Measurements from ENCODE around the gene LITAF.
"Not testable (repeated sequence)": the region's sequence is repeated elsewhere in the genome, so short reads cannot be mapped to it uniquely, and the experiment has no call there.

The LITAF gene

DNA sequence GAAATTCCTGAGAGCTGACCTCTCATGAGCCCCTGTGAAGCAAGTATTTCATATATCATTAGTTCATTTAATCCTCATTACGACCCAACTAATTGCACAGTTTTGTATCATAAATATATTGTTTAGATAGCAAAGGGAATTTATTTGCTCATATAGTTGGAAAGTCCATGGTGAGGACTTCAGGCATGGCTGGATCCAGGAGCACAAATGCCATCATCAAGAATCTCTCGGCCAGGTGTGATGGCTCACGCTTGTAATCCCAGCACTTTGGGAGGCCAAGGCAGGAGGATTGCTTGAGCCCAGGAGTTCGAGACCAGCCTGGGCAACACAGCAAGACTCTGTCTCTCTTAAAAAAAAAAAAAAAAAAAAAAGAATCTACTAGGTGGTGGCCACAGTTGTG lies 17.6 kb upstream of the LITAF start:
- H3K4me1 ChIP-seq (ENCODE audit: control insufficient read depth, insufficient read depth, low read length); H3K27me3 ChIP-seq (ENCODE audit: control insufficient read depth, insufficient read depth, low read length); H3K9ac ChIP-seq (ENCODE audit: low read length); H3K4me3 ChIP-seq (ENCODE audit: low read length); H3K27ac ChIP-seq (ENCODE audit: low read depth, low read length); H3K36me3 ChIP-seq (ENCODE audit: control insufficient read depth, insufficient read depth, low read length): not testable (repeated sequence)

- H3K4me3 ChIP-seq (ENCODE audit: low read length) = no peak overlapping the region
- H3K27me3 ChIP-seq (ENCODE audit: control insufficient read depth, insufficient read depth, low read length) = no peaks in the 10 kb centered on the region
- no peaks in the 10 kb centered on the region for H3K36me3 ChIP-seq (ENCODE audit: control insufficient read depth, insufficient read depth, low read length)
- H3K27ac ChIP-seq (ENCODE audit: low read depth, low read length) = peak overlapping the region; percentile 40
- no peaks in the 10 kb centered on the region for H3K4me1 ChIP-seq (ENCODE audit: control insufficient read depth, insufficient read depth, low read length)
- no peak overlapping the region for H3K9ac ChIP-seq (ENCODE audit: low read length)
Measured at GRCh38 chr16:11603331-11603750, 16.6 kb upstream of the LITAF start.

GRCh38 chr16:11602321-11602720 lies 15.6 kb upstream of the LITAF start:
- Histone ChIP-seq H3K27ac (ENCODE audit: low read depth, low read length) (no peak overlapping the region), H3K4me1 (ENCODE audit: control insufficient read depth, insufficient read depth, low read length) (no peaks in the 10 kb centered on the region), H3K27me3 (ENCODE audit: control insufficient read depth, insufficient read depth, low read length) (no peaks in the 10 kb centered on the region), H3K9ac (ENCODE audit: low read length) (no peak overlapping the region), H3K4me3 (ENCODE audit: low read length) (no peak overlapping the region), H3K36me3 (ENCODE audit: control insufficient read depth, insufficient read depth, low read length) (no peaks in the 10 kb centered on the region)

GRCh38 chr16:11601911-11602310 lies 15.2 kb upstream of the LITAF start:
- Histone ChIP-seq H3K27ac (ENCODE audit: low read depth, low read length) (no peak overlapping the region), H3K4me1 (ENCODE audit: control insufficient read depth, insufficient read depth, low read length) (no peaks in the 10 kb centered on the region), H3K9ac (ENCODE audit: low read length) (no peak overlapping the region)

GRCh38 chr16:11601425-11601824 lies 14.7 kb upstream of the LITAF start:
- no peaks in the 10 kb centered on the region for H3K27me3 ChIP-seq (ENCODE audit: control insufficient read depth, insufficient read depth, low read length)
- H3K9ac ChIP-seq (ENCODE audit: low read length) = no peak overlapping the region
- H3K4me1 ChIP-seq (ENCODE audit: control insufficient read depth, insufficient read depth, low read length) = no peaks in the 10 kb centered on the region
- no peaks in the 10 kb centered on the region for H3K36me3 ChIP-seq (ENCODE audit: control insufficient read depth, insufficient read depth, low read length)
- H3K4me3 ChIP-seq (ENCODE audit: low read length) = no peak overlapping the region
- H3K27ac ChIP-seq (ENCODE audit: low read depth, low read length) = no peak overlapping the region

More at GRCh38 chr16:11601911-11602310, 15.2 kb upstream of the LITAF start:
- no peaks in the 10 kb centered on the region for H3K36me3 ChIP-seq (ENCODE audit: control insufficient read depth, insufficient read depth, low read length)
- H3K4me3 ChIP-seq (ENCODE audit: low read length) = no peak overlapping the region
- H3K27me3 ChIP-seq (ENCODE audit: control insufficient read depth, insufficient read depth, low read length) = no peaks in the 10 kb centered on the region

GRCh38 chr16:11599579-11599978 lies 12.9 kb upstream of the LITAF start:
- Histone ChIP-seq H3K27ac (ENCODE audit: low read depth, low read length) (no peak overlapping the region), H3K27me3 (ENCODE audit: control insufficient read depth, insufficient read depth, low read length) (no peaks in the 10 kb centered on the region), H3K4me3 (ENCODE audit: low read length) (no peak overlapping the region)

GRCh38 chr16:11597235-11598095 lies 10.7 kb upstream of the LITAF start:
- Histone ChIP-seq H3K4me3 (ENCODE audit: low read length) (no peak overlapping the region), H3K27me3 (ENCODE audit: control insufficient read depth, insufficient read depth, low read length) (no peaks in the 10 kb centered on the region), H3K36me3 (ENCODE audit: control insufficient read depth, insufficient read depth, low read length) (no peaks in the 10 kb centered on the region), H3K4me1 (ENCODE audit: control insufficient read depth, insufficient read depth, low read length) (no peaks in the 10 kb centered on the region), H3K27ac (ENCODE audit: low read depth, low read length) (peak overlapping the region; percentile 0), H3K9ac (ENCODE audit: low read length) (no peak overlapping the region)

More at GRCh38 chr16:11599579-11599978, 12.9 kb upstream of the LITAF start:
- no peaks in the 10 kb centered on the region for H3K4me1 ChIP-seq (ENCODE audit: control insufficient read depth, insufficient read depth, low read length)
- no peaks in the 10 kb centered on the region for H3K36me3 ChIP-seq (ENCODE audit: control insufficient read depth, insufficient read depth, low read length)
- no peak overlapping the region for H3K9ac ChIP-seq (ENCODE audit: low read length)

DNA sequence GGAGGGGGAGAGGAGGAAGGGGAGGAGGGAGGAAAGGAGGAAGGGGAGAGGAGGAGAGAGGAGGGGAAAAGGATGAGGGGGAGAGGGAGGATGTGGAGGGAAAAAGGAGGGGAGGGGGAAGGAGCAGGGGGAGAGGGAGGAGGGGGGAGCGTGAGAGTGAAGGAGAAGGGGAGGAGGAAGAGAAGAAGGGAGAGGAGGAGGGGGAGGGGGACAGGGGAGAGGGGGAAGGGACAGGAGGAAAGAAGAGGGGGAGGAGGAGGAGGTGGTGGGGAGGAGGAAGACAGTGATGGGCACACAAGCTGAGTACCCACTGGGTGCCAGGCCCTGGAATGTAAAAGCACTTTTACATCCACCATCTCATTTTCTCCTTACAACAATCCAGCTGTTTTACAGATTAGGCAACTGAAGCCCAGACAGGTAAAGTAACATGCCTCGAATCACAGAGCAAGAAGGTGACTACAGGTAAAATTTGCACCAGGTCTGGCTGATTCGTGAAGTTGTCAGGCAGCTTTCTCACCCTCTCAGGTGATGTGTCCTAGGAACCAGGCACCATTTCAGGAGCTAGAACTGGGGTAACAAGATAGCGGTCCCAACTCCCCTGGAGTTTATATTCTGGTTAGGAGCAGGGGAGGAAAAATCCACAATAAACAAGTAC lies 10.0 kb upstream of the LITAF start:
- no peak overlapping the region for H3K27ac ChIP-seq (ENCODE audit: low read depth, low read length)
- no peaks in the 10 kb centered on the region for H3K4me1 ChIP-seq (ENCODE audit: control insufficient read depth, insufficient read depth, low read length)
- H3K9ac ChIP-seq (ENCODE audit: low read length) = no peak overlapping the region
- H3K27me3 ChIP-seq (ENCODE audit: control insufficient read depth, insufficient read depth, low read length) = no peaks in the 10 kb centered on the region
- H3K4me3 ChIP-seq (ENCODE audit: low read length) = no peak overlapping the region
- H3K36me3 ChIP-seq (ENCODE audit: control insufficient read depth, insufficient read depth, low read length) = no peaks in the 10 kb centered on the region

- Histone ChIP-seq H3K4me3 (ENCODE audit: low read length) (no peak overlapping the region), H3K9ac (ENCODE audit: low read length) (no peak overlapping the region), H3K4me1 (ENCODE audit: control insufficient read depth, insufficient read depth, low read length) (no peaks in the 10 kb centered on the region), H3K36me3 (ENCODE audit: control insufficient read depth, insufficient read depth, low read length) (no peaks in the 10 kb centered on the region), H3K27me3 (ENCODE audit: control insufficient read depth, insufficient read depth, low read length) (no peaks in the 10 kb centered on the region), H3K27ac (ENCODE audit: low read depth, low read length) (no peak overlapping the region)
Measured at GRCh38 chr16:11593581-11593980, 6.9 kb upstream of the LITAF start.

DNA sequence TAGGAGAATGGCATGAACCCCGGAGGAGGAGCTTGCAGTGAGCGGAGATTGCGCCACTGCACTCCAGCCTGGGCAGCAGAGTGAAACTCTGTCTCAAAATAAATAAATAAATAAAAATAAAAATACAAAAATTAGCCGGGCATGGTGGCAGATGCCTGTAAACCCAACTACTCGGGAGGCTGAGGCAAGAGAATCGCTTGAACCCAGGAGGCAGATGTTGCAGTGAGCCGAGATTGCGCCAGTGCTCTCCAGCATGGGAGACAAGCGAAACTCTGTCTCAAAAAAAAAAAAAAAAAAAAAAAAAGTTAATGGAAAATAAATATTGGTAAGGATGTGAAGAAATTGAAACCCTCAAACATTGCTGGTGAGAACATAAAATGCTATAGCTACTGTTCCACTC lies 6.4 kb upstream of the LITAF start:
- not testable (repeated sequence) for H3K27me3 ChIP-seq (ENCODE audit: control insufficient read depth, insufficient read depth, low read length); H3K4me3 ChIP-seq (ENCODE audit: low read length); H3K36me3 ChIP-seq (ENCODE audit: control insufficient read depth, insufficient read depth, low read length); H3K4me1 ChIP-seq (ENCODE audit: control insufficient read depth, insufficient read depth, low read length); H3K9ac ChIP-seq (ENCODE audit: low read length); H3K27ac ChIP-seq (ENCODE audit: low read depth, low read length)

GRCh38 chr16:11591630-11592029 lies 4.9 kb upstream of the LITAF start:
- H3K4me3 ChIP-seq (ENCODE audit: low read length); H3K9ac ChIP-seq (ENCODE audit: low read length); H3K27ac ChIP-seq (ENCODE audit: low read depth, low read length); H3K27me3 ChIP-seq (ENCODE audit: control insufficient read depth, insufficient read depth, low read length); H3K4me1 ChIP-seq (ENCODE audit: control insufficient read depth, insufficient read depth, low read length); H3K36me3 ChIP-seq (ENCODE audit: control insufficient read depth, insufficient read depth, low read length): not testable (repeated sequence)

DNA sequence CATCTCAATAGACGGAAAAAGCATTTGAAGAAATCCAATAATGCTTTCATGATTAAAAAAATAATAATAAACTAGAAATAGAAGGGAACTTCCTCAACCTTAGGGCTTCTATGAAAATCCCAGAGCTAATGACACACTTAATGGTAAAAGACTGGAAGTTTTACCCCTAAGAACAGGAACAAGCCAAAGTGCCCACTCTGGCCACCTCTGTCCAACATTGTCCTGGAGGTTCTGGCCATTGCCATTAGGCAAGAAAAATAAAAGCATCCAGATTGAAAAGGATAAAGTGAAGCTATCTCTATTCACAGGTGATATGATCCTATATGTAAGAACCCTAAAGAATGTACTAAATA lies 2.5 kb upstream of the LITAF start:
- H3K4me3 ChIP-seq (ENCODE audit: low read length) = no peak overlapping the region
- H3K27ac ChIP-seq (ENCODE audit: low read depth, low read length) = no peak overlapping the region
- no peaks in the 10 kb centered on the region for H3K4me1 ChIP-seq (ENCODE audit: control insufficient read depth, insufficient read depth, low read length)
- no peaks in the 10 kb centered on the region for H3K27me3 ChIP-seq (ENCODE audit: control insufficient read depth, insufficient read depth, low read length)
- no peaks in the 10 kb centered on the region for H3K36me3 ChIP-seq (ENCODE audit: control insufficient read depth, insufficient read depth, low read length)
- no peak overlapping the region for H3K9ac ChIP-seq (ENCODE audit: low read length)
